Fibroblast of villous mesenchyme (primary cell): ENCODE results near the gene PTPN7. TPM values are rescaled to one million over a fixed set of nuclear protein-coding genes. Genes with fewer than 3 reads are reported as not detected.
A peak's percentile ranks its signal among the peaks of the same experiment; 100 is the strongest.
"Not testable (repeated sequence)": the region's sequence is repeated elsewhere in the genome, so short reads cannot be mapped to it uniquely, and the experiment has no call there.

Experiments
- DNase-seq: peaks from one replicate; pipeline ENCODE4 v3.0.0-alpha.2; 2010; ENCODE audit warnings: low read depth
- H3K4me3 ChIP-seq: 2 replicates; pipeline ENCODE4 v1.5.1; 2011; ENCODE audit warnings: low read depth, mild to moderate bottlenecking, low read length
- CTCF ChIP-seq: IDR thresholded peaks from 2 replicates; pipeline ENCODE4 v1.5.1; 2012; ENCODE audit warnings: low read depth, mild to moderate bottlenecking, low read length; ENCODE audit not compliant: insufficient read depth
- total RNA-seq: library from RNA; depleted of rRNA; stranded (reverse); fragments of >200 nt; gene quantifications from 2 replicates; pipeline ENCODE4 v1.2.3, GENCODE V29; 2012

The PTPN7 gene
- total RNA-seq, 1 donor = not detected

- DNase-seq = no peak
- TF ChIP-seq CTCF = no peak
- no peak overlapping the region for H3K4me3 ChIP-seq
Measured at GRCh38 chr1:202198366-202198724, 37.9 kb upstream of the PTPN7 start.

DNA sequence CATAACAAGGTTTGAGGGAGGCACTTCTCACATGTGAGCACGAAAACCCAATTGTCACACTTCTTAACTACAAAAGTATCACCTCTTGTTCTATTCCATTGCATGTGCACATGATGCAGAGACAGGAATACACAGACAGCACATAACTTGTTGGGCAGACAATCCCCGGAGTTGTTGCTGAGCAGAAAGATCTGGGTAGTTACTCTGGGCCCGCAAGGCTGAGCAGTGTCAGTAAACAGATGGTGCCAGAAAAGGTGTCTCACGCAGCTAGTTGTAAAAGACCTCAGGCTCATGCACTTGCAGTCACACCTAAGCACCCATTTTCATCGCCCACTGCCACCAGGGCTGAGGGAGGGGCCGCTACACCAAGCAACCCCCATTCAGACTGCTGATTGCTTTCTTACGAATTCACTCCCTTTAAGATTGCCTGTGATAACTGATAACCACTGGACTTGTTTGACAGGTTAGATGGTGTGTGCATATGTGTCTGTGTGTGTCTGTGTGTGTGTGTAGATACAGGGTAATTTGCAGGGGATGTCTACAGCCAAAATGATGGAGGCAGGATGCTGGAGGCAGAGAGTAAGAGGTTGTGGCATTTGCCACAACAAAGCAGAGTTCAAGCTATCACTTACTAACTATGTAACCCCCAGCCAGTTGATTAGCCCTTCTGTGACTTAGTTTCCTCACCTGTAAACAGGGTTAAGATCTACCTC, 37.4 kb upstream of the PTPN7 start:
- no peak for TF ChIP-seq CTCF
- no peak overlapping the region for H3K4me3 ChIP-seq
- DNase-seq = no peak

- no peak overlapping the region for H3K4me3 ChIP-seq
- no peak for DNase-seq
- TF ChIP-seq CTCF = no peak
Measured at GRCh38 chr1:202194328-202194648, 33.9 kb upstream of the PTPN7 start.

DNA sequence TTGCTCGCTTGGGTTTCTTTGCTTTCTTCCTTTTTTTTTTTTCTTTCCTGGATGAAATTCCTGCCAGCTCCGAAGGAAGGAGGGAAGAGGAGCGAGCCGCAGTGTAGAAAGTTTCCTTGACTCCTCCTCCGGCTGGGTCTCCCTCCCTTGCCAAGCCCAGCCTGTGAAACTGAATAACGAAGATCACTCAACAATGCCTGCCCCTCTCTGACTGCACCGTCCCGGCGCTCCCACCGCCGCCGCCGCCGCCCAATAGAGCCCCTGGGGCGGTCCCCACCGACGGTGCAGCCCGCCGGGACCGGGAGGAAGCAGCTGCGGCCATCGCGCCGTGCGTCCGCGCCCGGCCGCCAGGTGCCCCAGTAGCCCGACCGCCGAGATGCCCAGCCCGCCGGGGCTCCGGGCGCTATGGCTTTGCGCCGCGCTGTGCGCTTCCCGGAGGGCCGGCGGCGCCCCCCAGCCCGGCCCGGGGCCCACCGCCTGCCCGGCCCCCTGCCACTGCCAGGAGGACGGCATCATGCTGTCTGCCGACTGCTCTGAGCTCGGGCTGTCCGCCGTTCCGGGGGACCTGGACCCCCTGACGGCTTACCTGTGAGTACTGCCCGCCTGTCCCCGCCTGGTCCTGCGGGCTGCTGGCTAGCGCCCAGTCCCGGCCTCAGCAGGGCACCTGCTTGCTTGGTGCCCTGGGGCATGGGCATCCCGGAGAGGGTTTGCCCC, 33.4 kb upstream of the PTPN7 start, which contains the start of gene LGR6:
Gene LGR6 (plus strand): TSS at position 186 of the 714 bp plus-strand sequence. CDS start 191 bp downstream, at position 377.
- DNase-seq = no peak
- no peak for TF ChIP-seq CTCF
- no peak within 1 kb of the TSS for H3K4me3 ChIP-seq

DNA sequence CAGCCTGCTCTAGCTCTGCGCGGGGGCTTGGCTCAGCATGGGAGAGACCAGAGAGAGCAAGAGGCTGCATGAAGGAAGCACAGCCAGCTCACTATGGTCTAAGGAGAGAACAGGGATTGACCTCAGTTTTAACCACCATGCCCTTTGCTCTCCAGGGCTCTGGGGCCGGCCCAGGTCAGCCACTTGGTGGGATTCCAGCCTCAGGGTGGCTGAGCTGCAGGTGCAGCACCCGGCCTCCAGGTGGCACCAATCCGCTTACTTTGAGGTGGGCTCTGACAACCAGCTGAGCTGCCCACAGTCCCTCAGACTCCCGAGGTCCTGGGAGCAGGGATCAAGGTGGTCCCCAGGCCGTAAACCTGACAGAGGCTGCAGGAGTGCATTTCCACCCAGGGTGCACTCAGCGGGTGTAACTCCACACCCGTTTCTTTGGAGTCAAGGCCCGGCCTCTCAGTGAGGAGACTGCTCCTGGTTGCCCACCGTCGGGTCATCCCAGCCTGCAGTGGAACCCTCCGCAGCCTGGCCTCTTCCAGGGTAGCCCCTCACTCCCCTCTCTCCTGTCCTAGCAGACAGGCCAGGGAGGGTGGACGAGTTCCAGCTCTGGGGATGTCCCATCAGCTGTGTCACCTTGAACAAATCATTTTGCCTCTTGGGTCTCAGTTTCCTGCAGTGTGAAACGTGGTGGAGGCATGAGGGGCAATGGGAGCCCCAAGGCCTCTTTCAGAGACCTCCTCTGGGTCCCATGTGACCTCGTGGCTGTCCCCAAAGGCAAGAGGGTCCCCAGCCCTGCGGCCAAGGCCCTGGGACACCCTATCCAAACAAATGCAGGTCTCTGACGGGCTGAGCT, 32.6 kb upstream of the PTPN7 start:
- DNase-seq = peak; percentile 47
- no peak overlapping the region for H3K4me3 ChIP-seq
- TF ChIP-seq CTCF = peak; percentile 87

- not testable (repeated sequence) for H3K4me3 ChIP-seq
Measured at GRCh38 chr1:202191391-202191790, 31.0 kb upstream of the PTPN7 start.

More at GRCh38 chr1:202191391-202191790, 31.0 kb upstream of the PTPN7 start:
- DNase-seq = not testable (repeated sequence)
